HG02588 (cell line): ENCODE data around the gene ATAD3A.

ENCODE experiments used
- ATAC-seq: cut with Tn5 transposase; IDR thresholded peaks from one replicate; pipeline ENCODE4 v1.9.1; 2021; ENCODE audit warnings: mild to moderate bottlenecking, moderate library complexity; ENCODE audit not compliant: unreplicated experiment

The ATAD3A gene

GRCh38 chr1:1538334-1538733 is 26.4 kb downstream of the ATAD3A start:
- no peak for ATAC-seq

GRCh38 chr1:1538989-1539309 is 27.0 kb downstream of the ATAD3A start:
- ATAC-seq, result no peak

GRCh38 chr1:1539310-1540089 is 27.5 kb downstream of the ATAD3A start:
- no peak for ATAC-seq

- ATAC-seq, result no peak
These were observed 28.3 kb downstream of the ATAD3A start, which contains the start of gene TMEM240 for GRCh38 chr1:1540090-1540817. Gene TMEM240 (minus strand): TSS chr1:1540624. CDS start chr1:1540346, 278 bp downstream.

GRCh38 chr1:1540818-1541628 is 29.1 kb downstream of the ATAD3A start:
- no peak for ATAC-seq

GRCh38 chr1:1541956-1542765 is 30.2 kb downstream of the ATAD3A start:
- no peak for ATAC-seq

- ATAC-seq, result no peak
These were observed 31.1 kb downstream of the ATAD3A start for GRCh38 chr1:1542766-1543705.

GRCh38 chr1:1543706-1544099 is 31.7 kb downstream of the ATAD3A start:
- no peak for ATAC-seq

- no peak for ATAC-seq
These were observed 32.6 kb downstream of the ATAD3A start for GRCh38 chr1:1544544-1544943.

GRCh38 chr1:1545946-1546737 is 34.2 kb downstream of the ATAD3A start:
- ATAC-seq, result no peak

GRCh38 chr1:1547011-1547410 is 35.0 kb downstream of the ATAD3A start:
- no peak for ATAC-seq

GRCh38 chr1:1547476-1547875 is 35.5 kb downstream of the ATAD3A start:
- no peak for ATAC-seq

GRCh38 chr1:1548591-1548990 is 36.6 kb downstream of the ATAD3A start:
- no peak for ATAC-seq

- ATAC-seq, result no peak
These were observed 38.1 kb downstream of the ATAD3A start for GRCh38 chr1:1550087-1550486.

- ATAC-seq, result no peak
These were observed 38.9 kb downstream of the ATAD3A start for GRCh38 chr1:1550591-1551432.

GRCh38 chr1:1551524-1552262 is 39.7 kb downstream of the ATAD3A start:
- ATAC-seq, result no peak

GRCh38 chr1:1552263-1552639 is 40.3 kb downstream of the ATAD3A start:
- no peak for ATAC-seq
